Uterus (tissue), 2 donors: ENCODE results near the gene PUM1.
"Not testable (repeated sequence)": the region's sequence is repeated elsewhere in the genome, so short reads cannot be mapped to it uniquely, and the experiment has no call there.

ENCODE experiments used
- POLR2A ChIP-seq, 2 donors: fragments of 450-650 bp; IDR thresholded peaks; one replicate each; pipeline ENCODE4 v1.6.1; 2016; ENCODE audit warnings: antibody characterized with exemption in 2 of 2, mild to moderate bottlenecking in 1 of 2, moderate library complexity in 1 of 2
- TF ChIP-seq, protein P1 (sequence below), 4 experiments: fragments of 200-600 bp in 2 of 4; fragments of 450-650 bp in 2 of 4; sonication (generic) in 2 of 4; IDR thresholded peaks; one replicate each; pipeline ENCODE4 v1.5.1; 2016 to 2019; ENCODE audit warnings: antibody characterized with exemption in 4 of 4, mild to moderate bottlenecking in 2 of 4, moderate library complexity in 1 of 4

- not testable (repeated sequence) for TF ChIP-seq POLR2A (IDR thresholded peaks at IDR 0.05)
- TF ChIP-seq, protein P1, sequence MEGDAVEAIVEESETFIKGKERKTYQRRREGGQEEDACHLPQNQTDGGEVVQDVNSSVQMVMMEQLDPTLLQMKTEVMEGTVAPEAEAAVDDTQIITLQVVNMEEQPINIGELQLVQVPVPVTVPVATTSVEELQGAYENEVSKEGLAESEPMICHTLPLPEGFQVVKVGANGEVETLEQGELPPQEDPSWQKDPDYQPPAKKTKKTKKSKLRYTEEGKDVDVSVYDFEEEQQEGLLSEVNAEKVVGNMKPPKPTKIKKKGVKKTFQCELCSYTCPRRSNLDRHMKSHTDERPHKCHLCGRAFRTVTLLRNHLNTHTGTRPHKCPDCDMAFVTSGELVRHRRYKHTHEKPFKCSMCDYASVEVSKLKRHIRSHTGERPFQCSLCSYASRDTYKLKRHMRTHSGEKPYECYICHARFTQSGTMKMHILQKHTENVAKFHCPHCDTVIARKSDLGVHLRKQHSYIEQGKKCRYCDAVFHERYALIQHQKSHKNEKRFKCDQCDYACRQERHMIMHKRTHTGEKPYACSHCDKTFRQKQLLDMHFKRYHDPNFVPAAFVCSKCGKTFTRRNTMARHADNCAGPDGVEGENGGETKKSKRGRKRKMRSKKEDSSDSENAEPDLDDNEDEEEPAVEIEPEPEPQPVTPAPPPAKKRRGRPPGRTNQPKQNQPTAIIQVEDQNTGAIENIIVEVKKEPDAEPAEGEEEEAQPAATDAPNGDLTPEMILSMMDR (IDR thresholded peaks at IDR 0.05) = not testable (repeated sequence)
Measured at GRCh38 chr1:30972349-30972748, 93.2 kb downstream of the PUM1 start.
